NCI-H128 (cell line): ENCODE data around the gene MICAL3.
"Not testable (repeated sequence)": the region's sequence is repeated elsewhere in the genome, so short reads cannot be mapped to it uniquely, and the experiment has no call there.

Source experiments
- DNase-seq: peaks from one replicate; lab custom pipeline; 2025; ENCODE audit not compliant: unreplicated experiment; lab: John Stamatoyannopoulos, UW

Gene MICAL3

DNA sequence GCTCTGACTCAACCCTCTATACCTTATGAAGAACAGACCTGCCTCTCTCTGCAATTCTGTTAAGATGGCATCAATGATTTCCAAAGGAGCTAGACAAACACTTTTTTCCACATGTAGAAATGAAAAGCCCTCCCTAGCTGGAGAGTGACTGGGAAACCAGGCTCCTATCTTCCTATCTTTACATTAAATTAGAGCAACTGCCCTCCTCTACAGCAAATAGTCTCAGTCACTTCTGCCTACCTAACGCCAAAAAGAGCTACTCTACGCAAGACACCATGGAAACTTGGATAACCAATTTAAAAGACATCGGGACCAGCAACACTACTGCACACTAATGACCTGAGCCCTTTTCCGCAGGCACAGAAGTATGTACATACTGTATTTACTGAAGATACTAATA is 84.8 kb downstream of the MICAL3 start:
- DNase-seq = no peak

DNA sequence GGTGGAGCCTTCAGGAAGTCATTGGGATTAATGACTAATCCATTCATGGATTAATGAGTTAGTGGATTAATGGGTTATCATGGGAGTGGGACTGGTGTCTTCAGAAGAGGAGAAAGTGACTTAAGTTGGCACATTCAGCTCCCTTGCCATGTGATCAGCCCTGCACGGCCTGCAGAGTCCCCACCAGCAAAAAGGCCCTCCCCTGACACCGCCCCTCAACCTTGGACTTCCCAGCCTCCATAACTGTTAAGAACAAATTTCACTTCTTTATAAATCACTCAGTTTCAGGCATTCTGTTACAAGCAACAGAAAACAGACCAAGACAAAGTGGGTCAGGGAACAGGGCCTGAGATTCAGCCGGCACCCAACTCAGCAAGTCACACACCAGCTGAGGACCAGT is 85.3 kb downstream of the MICAL3 start:
- DNase-seq = no peak

- DNase-seq = no peak
These were observed 85.9 kb downstream of the MICAL3 start for GRCh38 chr22:17938484-17938924.

DNA sequence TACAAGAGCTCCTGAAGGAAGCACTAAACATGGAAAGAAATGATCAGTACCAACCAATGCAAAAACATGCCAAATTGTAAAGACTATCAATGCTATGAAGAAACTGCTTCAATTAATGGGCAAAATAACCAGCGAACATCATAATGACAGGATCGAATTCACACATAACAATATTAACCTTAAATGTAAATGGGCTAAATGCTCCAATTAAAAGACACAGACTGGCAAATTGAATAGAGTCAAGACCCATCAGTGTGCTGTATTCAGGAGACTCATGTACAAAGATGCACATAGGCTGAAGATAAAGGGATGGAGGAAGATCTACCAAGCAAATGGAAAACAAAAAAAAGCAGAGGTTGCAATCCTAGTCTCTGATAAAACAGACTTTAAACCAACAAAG is 91.9 kb downstream of the MICAL3 start:
- DNase-seq = not testable (repeated sequence)

DNA sequence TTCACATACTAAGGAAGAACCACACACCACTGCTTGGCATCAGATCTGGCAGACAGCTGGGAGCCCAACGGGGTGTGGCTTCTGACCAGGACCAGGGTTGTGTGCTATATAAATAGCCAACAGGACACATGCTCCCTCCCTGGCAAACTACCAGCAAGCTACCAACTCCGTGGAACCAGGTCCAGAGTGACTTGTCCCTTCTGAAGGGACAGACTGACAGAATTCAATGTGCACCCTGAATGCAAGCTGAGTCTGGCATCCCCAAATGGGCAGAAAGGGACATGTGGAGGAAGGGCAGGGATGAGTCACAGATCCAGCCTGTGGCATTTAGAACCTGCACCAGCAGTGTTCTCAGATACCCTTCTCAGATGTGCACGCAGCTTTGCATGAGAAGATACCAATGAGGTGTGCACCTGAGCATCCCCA is 92.9 kb downstream of the MICAL3 start:
- no peak for DNase-seq

DNA sequence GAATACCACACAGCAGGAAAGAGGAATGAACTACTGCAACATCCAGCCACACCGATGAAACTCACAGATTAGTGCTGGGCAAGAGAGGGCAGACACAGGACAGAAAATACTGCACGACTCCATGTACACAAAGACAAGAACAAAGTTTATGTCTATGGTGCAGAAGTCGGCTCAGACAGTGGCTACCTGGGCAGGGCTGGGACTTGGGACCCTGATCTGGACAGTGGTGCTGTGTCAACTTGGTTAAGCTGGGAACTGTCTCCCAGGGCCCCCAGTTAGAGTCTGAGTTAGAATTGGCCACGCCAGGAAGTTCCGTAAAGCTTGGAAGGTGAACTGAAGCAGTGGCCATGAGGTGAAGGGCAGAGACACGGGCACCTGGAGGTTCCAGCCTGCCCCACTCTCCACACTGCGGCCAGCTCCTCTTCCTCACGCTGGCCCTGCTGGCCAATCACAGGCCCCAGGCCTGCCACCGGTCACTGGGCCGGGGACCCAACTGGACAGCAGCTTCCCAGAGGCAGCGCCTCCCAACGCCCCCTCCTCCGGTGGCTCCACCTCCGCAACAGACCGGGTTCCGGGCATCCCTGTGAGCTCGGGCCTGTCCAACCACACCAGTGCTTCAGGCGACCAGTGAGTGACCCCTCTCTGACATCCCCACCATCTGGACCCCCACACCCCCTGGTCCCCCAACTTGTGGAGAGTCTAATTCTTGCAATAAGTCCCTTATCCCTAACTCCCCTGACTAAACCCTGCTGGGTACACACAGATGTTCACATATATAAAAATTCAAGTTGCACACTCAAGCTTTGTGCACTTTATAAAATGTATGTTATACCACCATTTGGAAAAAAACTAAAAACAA is 93.7 kb downstream of the MICAL3 start:
- DNase-seq = no peak

DNA sequence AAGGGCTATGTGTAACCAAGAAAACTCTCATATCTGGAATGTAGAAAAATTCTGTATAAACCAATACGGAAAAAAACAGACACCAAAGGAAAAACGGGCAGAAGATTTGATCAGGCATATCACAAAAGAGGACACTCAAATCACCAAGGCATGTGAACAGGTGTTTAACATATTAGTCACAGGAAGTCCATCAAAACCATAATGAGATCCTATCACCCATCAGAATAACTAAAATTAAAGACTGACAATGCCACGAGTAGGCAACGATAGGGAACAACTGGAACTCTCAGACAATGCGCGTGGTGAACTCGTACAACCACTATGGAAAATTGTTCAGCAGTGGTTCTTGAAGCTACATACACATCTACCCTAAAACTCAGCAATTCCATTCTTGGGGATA is 94.5 kb downstream of the MICAL3 start:
- DNase-seq = no peak

- DNase-seq = no peak
These were observed 96.0 kb downstream of the MICAL3 start for GRCh38 chr22:17928391-17928790.

GRCh38 chr22:17927062-17927461 is 97.3 kb downstream of the MICAL3 start:
- no peak for DNase-seq

GRCh38 chr22:17926516-17926915 is 97.8 kb downstream of the MICAL3 start:
- DNase-seq = no peak

DNA sequence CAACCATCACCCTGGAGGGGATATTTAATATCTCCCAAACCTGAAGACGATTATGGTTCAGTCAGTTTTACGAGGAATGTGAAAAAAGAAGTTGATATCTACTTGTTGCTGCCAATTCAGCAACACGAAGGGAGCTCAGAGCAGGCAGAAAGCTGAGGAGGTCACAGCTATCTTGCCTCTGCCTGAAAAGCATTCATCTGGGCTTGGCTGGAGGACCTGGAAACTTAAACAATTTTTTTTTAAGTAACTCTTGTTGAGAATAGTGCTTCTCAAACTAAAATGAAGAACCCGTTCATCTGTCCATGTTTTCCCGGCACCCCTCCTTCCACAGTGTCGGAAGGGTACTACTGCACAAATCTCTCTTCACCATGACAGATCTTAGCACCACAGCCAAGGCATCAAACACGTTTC is 98.9 kb downstream of the MICAL3 start:
- DNase-seq = no peak

GRCh38 chr22:17924735-17925364 is 99.5 kb downstream of the MICAL3 start:
- no peak for DNase-seq

DNA sequence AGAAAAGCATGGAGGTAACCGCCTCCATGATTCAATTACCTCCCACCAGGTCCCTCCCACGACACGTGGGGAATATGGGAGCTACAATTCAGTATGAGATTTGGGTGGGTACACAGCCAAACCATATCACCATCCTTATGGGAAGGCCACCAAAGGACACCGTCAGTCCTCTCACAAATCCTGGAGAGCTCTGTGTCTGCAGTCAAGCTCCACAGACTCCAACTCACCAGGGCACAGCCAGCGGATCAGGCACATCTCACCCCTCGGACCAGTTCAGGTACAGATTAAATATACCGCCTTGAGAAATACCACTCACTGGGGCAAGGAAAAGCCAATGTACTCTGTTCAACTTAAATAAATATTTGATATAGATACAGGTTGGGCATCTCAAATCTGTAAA is 100.3 kb downstream of the MICAL3 start:
- no peak for DNase-seq

GRCh38 chr22:17922925-17923903 is 101.1 kb downstream of the MICAL3 start:
- no peak for DNase-seq

- DNase-seq = no peak
These were observed 102.2 kb downstream of the MICAL3 start for GRCh38 chr22:17921871-17922821.

DNA sequence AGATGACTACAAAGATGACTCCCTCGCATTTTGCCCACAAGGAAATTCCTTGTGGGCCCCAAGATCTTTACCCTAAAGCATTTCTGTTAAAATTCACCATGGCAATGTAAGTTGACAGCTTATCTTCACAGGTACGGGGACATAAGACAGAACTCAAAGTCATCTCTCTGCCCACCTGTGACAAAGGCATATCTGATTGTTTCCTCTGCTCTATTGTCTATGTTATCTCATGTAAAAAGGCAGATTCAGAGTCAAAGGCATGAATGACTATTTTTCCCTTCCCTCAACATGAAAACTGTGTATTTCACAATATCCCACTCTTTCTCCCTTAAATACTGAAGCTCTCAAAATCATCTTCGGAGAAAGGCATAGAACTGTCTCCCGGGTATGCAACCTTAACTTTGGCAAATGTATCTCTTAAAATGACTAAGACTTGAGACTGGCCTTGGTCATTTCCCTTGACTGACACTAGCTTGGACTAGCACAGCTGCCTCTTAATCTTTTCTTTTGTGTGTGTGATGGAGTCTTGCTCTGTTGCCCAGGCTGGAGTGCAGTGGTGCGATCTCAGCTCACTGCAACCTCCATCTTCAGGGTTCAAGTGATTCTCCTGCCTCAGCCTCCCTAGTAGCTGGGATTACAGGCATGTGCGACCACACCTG is 103.2 kb downstream of the MICAL3 start:
- DNase-seq = no peak

- no peak for DNase-seq
These were observed 104.2 kb downstream of the MICAL3 start for GRCh38 chr22:17920145-17920605.

GRCh38 chr22:17919276-17920144 is 104.9 kb downstream of the MICAL3 start:
- DNase-seq = peak; percentile 6

- no peak for DNase-seq
These were observed 105.5 kb downstream of the MICAL3 start for GRCh38 chr22:17918840-17919239.
